ENCODE results near the gene ZIM2.
"Not testable (repeated sequence)": the region's sequence is repeated elsewhere in the genome, so short reads cannot be mapped to it uniquely, and the experiment has no call there.

The ZIM2 gene

DNA sequence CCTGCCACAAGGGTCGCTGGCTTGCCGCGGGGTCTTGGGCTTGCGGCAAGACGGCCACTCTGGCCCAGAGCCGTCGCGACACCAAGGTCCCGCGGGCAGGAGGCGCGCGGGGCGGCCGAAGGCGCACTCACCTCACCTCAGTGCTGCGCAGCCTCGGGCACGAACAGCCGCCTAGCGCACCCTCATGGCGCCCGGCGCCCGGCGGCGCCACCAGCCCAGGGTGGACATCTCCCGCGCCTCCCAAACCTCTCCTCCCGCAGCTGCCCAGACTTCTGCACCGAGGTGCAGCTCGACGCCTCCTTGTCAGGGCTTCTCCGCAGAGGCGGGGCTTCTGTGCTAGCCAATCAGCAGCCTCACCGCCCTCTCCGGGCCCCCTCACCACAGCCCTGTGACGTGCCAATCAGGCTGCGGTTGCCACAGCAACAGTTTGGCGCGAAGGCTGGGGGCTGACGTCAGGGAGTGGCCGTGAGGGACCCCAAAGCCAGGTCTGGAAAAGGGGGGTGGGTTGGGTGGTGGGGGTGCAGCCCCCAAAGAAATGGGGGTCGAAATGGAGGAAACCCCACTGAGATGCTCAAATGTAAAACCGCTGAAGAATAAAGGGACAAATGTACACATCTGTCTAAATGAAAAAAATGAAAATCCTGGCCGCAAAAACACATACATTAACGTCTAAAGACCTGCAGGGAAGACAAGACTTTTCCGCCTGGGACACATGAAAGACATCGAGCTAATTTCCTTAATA, at the start of gene ZIM2, which contains the start of gene PEG3:
ZIM2 (minus strand) TSS at position 276 of the 742 bp plus-strand sequence. CDS start 16,449 bp downstream, outside the sequence.
PEG3 (minus strand) TSS at position 276 of the 742 bp plus-strand sequence. CDS start 16,071 bp downstream, outside the sequence.
- DNase-seq (ENCODE audit: low spot score): no peak

- no peak for DNase-seq (ENCODE audit: low spot score)
Measured at GRCh38 chr19:56885173-56885985, 44.9 kb upstream of the ZIM2 start.

GRCh38 chr19:56884441-56884840, 43.9 kb upstream of the ZIM2 start:
- no peak for DNase-seq (ENCODE audit: low spot score)

DNA sequence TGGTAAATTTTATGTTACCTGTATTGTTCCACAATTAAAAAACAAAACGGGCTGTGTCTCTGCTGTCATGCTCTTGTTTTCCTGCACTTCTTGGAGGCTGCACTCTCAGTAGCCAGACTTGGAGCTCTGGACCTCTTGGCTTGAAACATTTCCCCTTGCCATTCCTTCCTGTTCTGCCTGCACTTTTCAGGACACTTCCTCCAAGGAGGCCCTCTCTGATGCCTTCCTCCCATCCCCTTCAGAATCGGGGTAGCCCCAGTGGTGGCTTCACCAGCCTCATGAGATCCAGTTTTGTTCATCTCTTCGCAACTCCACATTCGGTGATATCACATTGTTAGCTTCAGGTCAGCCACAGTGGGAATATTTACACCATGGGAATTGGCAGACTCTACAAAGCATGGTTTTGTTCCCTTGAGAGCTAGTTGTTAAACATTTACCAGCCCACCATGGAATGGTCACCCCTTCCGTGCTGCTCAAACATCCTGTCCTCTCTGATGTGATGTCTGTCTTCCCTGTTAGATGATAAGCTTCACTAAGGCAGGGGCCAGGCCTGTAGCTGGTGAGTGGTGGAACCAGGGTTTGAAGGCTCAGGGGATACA, 40.2 kb upstream of the ZIM2 start:
- DNase-seq (ENCODE audit: low spot score): no peak

DNA sequence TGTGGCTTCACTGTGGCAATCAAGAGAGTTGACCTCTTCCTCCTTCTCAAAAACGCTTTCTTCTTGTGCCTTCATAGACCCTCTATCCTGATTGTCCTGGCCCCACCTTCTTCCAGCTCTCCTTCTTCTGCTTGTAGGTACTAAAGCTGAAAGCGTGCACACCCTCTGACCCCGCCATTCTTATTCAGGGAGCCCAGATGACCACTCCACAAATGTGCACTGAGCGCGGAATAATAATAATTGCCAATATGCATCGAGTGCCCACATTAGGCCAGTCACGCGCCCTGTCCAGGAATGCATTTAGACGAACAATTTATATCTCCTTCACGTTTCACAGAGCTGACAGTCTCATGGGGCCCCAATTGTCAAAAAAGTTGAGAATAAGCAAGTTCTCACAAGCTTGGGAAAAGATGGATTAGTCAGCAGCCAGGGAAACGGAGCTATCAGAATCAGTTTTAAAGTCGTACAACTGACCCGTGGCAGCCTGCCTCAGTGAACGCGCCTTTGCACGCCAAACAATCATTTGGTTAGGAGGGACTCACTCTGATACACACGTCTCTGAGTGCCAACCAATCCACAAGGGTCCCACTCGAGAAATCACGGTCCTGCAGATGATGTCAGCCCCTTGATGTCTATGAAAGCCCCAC, 36.7 kb upstream of the ZIM2 start:
- no peak for DNase-seq (ENCODE audit: low spot score)

DNA sequence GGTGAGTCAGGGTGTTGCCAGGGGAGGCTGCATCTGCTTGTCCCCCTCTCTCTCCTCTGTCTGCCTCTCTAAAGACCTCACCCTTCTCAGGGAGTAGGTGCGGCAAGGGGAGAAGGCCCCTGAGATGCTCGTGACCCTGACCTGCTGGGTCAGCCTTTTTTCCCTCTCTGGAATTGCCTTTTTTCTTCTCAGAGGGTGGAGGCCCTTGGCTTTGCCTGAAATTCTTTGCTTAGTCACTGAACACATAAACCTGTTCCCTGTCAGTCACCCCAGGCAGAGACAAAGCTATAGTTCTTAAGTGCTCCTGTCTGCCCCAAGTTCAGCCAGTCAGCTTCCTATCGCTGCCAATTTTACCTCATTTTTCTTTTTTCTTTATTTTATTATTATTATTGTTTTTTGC, 35.2 kb upstream of the ZIM2 start:
- no peak for DNase-seq (ENCODE audit: low spot score)

- DNase-seq (ENCODE audit: low spot score): no peak
Measured at GRCh38 chr19:56874530-56874929, 34.0 kb upstream of the ZIM2 start.

- no peak for DNase-seq (ENCODE audit: low spot score)
Measured at GRCh38 chr19:56873493-56873892, 33.0 kb upstream of the ZIM2 start.

GRCh38 chr19:56869886-56870285, 29.4 kb upstream of the ZIM2 start:
- no peak for DNase-seq (ENCODE audit: low spot score)

DNA sequence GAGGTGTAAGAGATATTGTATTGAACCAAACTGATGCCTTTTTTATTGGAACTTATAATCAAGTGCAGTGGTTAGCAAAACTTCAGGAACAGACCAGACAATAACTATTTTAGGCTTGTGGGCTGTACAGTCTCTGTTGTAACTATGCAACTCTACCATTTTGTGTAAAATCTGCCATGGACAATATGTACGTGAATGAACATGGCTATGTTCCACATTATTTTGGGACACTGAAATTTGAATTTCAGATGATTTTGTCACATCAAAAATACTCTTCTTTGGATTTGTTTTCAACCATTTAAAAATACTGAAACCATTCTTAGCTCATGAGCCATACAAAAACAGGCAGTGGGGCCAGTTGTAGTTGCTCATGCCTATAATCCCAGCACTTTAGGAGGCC, 27.9 kb upstream of the ZIM2 start:
- no peak for DNase-seq (ENCODE audit: low spot score)

DNA sequence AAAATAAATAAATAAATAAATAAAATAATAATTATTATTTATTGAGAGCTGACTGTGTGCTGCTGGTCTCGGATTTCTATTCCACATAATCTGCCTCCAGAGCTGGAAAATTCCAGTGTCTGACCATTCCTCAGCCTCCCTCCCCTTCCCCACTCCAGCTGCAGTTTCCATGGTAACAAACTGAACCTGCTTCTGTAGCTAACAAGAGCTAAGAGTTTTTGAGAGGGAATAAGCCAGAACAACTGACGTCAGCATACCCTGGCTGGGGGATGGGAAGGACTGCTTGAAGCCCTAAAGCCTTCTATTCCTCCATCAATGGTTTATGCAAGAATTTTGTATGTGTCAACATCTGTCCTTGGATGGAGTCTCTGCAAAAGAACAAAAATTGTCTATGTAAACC, 26.0 kb upstream of the ZIM2 start:
- no peak for DNase-seq (ENCODE audit: low spot score)

GRCh38 chr19:56864443-56865125, 24.1 kb upstream of the ZIM2 start:
- no peak for DNase-seq (ENCODE audit: low spot score)

GRCh38 chr19:56862741-56863140, 22.2 kb upstream of the ZIM2 start:
- no peak for DNase-seq (ENCODE audit: low spot score)

GRCh38 chr19:56860409-56860808, 19.9 kb upstream of the ZIM2 start:
- not testable (repeated sequence) for DNase-seq (ENCODE audit: low spot score)

- no peak for DNase-seq (ENCODE audit: low spot score)
Measured at GRCh38 chr19:56858026-56858425, 17.5 kb upstream of the ZIM2 start.

DNA sequence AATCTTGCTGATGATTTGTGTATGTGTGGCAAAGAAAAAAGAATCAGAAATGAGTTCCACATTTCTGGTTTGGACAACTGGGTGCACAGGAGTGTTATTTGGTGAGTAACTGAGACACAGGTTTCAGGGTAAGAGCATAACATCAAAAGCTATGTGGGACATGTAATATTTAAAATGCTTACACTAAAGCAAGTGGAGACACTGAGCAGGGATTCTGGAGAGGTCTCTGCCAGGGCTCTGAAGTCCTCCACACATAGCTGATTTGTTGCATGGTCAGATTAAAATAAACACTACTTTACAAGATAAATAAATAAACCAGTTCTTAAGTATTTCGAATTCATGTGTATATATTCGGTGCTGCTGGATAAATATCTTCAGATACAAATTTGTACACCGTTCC, 16.3 kb upstream of the ZIM2 start:
- no peak for DNase-seq (ENCODE audit: low spot score)

- not testable (repeated sequence) for DNase-seq (ENCODE audit: low spot score)
Measured at GRCh38 chr19:56852361-56852760, 11.8 kb upstream of the ZIM2 start.

DNA sequence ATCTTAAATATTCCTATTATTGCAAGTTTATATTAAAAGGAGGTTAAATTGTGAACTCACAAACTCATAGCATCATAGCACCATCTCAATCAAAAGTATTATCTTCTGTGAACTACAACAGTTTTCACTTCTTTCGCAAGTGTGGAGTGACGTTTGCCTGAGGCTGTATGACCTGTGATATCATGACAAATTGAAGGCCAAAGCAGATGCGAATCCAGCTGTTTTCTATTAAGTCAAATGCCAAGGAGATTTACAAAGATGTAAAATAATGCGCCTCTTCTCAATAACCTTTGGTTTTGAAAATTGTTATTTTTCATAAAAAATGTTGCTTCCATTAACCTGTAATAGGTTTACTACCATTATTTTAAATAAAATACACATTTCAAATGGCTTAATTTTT, 7.6 kb upstream of the ZIM2 start:
- no peak for DNase-seq (ENCODE audit: low spot score)

- DNase-seq (ENCODE audit: low spot score): no peak
Measured at GRCh38 chr19:56842412-56842811, 1.9 kb upstream of the ZIM2 start.

- DNase-seq (ENCODE audit: low spot score): no peak
Measured at GRCh38 chr19:56841193-56841543, 642 bp upstream of the ZIM2 start.

- no peak for DNase-seq (ENCODE audit: low spot score)
Measured at GRCh38 chr19:56839652-56840450, 675 bp downstream of the ZIM2 start.

Data from iPS-NIHi11 (cell line).